Neural progenitor cell (in vitro differentiated cells): Measurements from ENCODE around the gene ANXA6.

Source experiments
- CTCF ChIP-seq: fragments of 200-600 bp; sonication (generic); IDR thresholded peaks from 2 replicates; pipeline ENCODE4 v1.5.1; 2017; ENCODE audit warnings: antibody characterized with exemption, mild to moderate bottlenecking
- EZH2 ChIP-seq: fragments of 200-600 bp; sonication (generic); IDR thresholded peaks from 2 replicates; pipeline ENCODE4 v1.6.1; 2017; ENCODE audit warnings: antibody characterized with exemption, mild to moderate bottlenecking, moderate library complexity
- EZH2phosphoT487 ChIP-seq: fragments of 200-600 bp; sonication (generic); IDR thresholded peaks from 2 replicates; pipeline ENCODE4 v1.6.1; 2017; ENCODE audit warnings: antibody characterized with exemption

- TF ChIP-seq EZH2 (no peak), CTCF (no peak), EZH2phosphoT487 (no peak)
Measured at GRCh38 chr5:151186052-151186451, 28.5 kb upstream of the ANXA6 start.
